B cell (primary cell): ENCODE measurements around the gene CRB1. TPM values are rescaled to one million over a fixed set of nuclear protein-coding genes. Genes with fewer than 3 reads are reported as not detected.

Source experiments
- ATAC-seq: fragments of 200-7000 bp; cut with Tn5 transposase; one replicate; pipeline ENCODE4 v1.10.0; 2021; ENCODE audit warnings: low read depth, mild to moderate bottlenecking, moderate number of reproducible peaks, moderate library complexity
- CTCF ChIA-PET: fragments of 350-600 bp; sonication (Branson Sonifier 250); formaldehyde crosslinking; loops from one replicate; lab custom pipeline; 2021; ENCODE audit warnings: antibody characterized with exemption, inconsistent platforms; lab: Charles Lee
- POLR2A ChIA-PET: fragments of 350-600 bp; sonication (Branson Sonifier 250); formaldehyde crosslinking; loops from one replicate; lab custom pipeline; 2021; ENCODE audit warnings: antibody characterized with exemption; lab: Charles Lee
- DNase-seq: peaks from one replicate; pipeline ENCODE4 v3.0.0; 2013
- H2AFZ ChIP-seq: 2 replicates; pipeline ENCODE4 v1.6.1; 2012; ENCODE audit warnings: mild to moderate bottlenecking, low read depth, low read length; ENCODE audit not compliant: insufficient read depth, poor library complexity, severe bottlenecking
- H3K27ac ChIP-seq, 2 donors: 1 replicate in 1 of 2; 2 replicates in 1 of 2; pipeline ENCODE4 v1.5.1; 2012 to 2013; ENCODE audit warnings: low read length in 2 of 2, mild to moderate bottlenecking in 2 of 2, moderate library complexity in 1 of 2
- H3K27me3 ChIP-seq, 4 experiments: fragments of 200-600 bp in 1 of 4; sonication (generic) in 1 of 4; replicated peaks in 1 of 4; 1 replicate in 2 of 4; 2 replicates in 2 of 4; pipeline versions ENCODE4 v1.6.1 to v1.7.0; 2013 to 2016; ENCODE audit warnings: low read length in 3 of 4, mild to moderate bottlenecking in 2 of 4, mixed read lengths in 1 of 4, moderate library complexity in 1 of 4; ENCODE audit not compliant: insufficient read depth in 4 of 4, control insufficient read depth in 3 of 4; ENCODE audit errors: control extremely low read depth in 1 of 4
- H3K36me3 ChIP-seq, 2 experiments: replicated peaks in 1 of 2; 1 replicate in 1 of 2; 2 replicates in 1 of 2; pipeline versions ENCODE4 v1.6.1 to v1.7.1; 2013; ENCODE audit warnings: low read length in 1 of 2; ENCODE audit not compliant: insufficient read depth in 2 of 2, control insufficient read depth in 1 of 2; ENCODE audit errors: control extremely low read depth in 1 of 2, extremely low read depth in 1 of 2
- H3K4me1 ChIP-seq, 2 donors: fragments of 200-600 bp in 1 of 2; sonication (generic) in 1 of 2; 1 replicate in 1 of 2; 2 replicates in 1 of 2; pipeline versions ENCODE4 v1.5.1 to v1.6.1; 2013 to 2017; ENCODE audit warnings: low read length in 2 of 2; ENCODE audit not compliant: control insufficient read depth in 2 of 2, insufficient read depth in 2 of 2
- H3K4me2 ChIP-seq: replicated peaks from 2 replicates; pipeline ENCODE3; 2012; ENCODE audit warnings: mild to moderate bottlenecking, low read depth, low read length; ENCODE audit not compliant: poor library complexity, severe bottlenecking
- H3K4me3 ChIP-seq, 5 experiments: fragments of 200-600 bp in 1 of 5; sonication (generic) in 1 of 5; 1 replicate in 3 of 5; 2 replicates in 2 of 5; pipeline versions ENCODE4 v1.5.1 to v1.7.0; 2011 to 2016; ENCODE audit warnings: low read length in 4 of 5, mild to moderate bottlenecking in 4 of 5, low read depth in 2 of 5, control low read depth in 1 of 5, moderate library complexity in 1 of 5; ENCODE audit not compliant: insufficient read depth in 1 of 5; ENCODE audit errors: control extremely low read depth in 1 of 5, extremely low read depth in 1 of 5
- H3K79me2 ChIP-seq: fragments of 200-600 bp; sonication (generic); one replicate; pipeline ENCODE4 v1.6.0; 2016; ENCODE audit warnings: low read length; ENCODE audit not compliant: control insufficient read depth, insufficient read depth
- H3K9ac ChIP-seq: fragments of 200-600 bp; sonication (generic); 2 replicates; pipeline ENCODE4 v1.6.1; 2017; ENCODE audit warnings: mild to moderate bottlenecking, low read length, moderate library complexity
- H3K9me3 ChIP-seq, 3 donors: one replicate each; pipeline versions ENCODE4 v1.6.1 to v1.7.1; 2013; ENCODE audit warnings: low read length in 2 of 3; ENCODE audit not compliant: control insufficient read depth in 2 of 3, insufficient read depth in 1 of 3; ENCODE audit errors: control extremely low read depth in 1 of 3
- H4K20me1 ChIP-seq: 2 replicates; pipeline ENCODE4 v1.6.0; 2012; ENCODE audit warnings: mild to moderate bottlenecking, low read length; ENCODE audit not compliant: insufficient read depth, control insufficient read depth, poor library complexity, severe bottlenecking
- H3K27ac Mint-ChIP-seq: one replicate; pipeline ENCODE4 v1.8.0; 2021; ENCODE audit warnings: mixed read lengths
- H3K27me3 Mint-ChIP-seq: one replicate; pipeline ENCODE4 v1.8.0; 2021; ENCODE audit warnings: mixed read lengths
- H3K4me1 Mint-ChIP-seq: one replicate; pipeline ENCODE4 v1.8.0; 2021; ENCODE audit warnings: mixed read lengths
- H3K4me3 Mint-ChIP-seq: one replicate; pipeline ENCODE4 v1.8.0; 2021; ENCODE audit warnings: mixed read lengths
- H3K9me3 Mint-ChIP-seq: one replicate; pipeline ENCODE4 v1.8.0; 2022; ENCODE audit warnings: mixed read lengths; ENCODE audit not compliant: insufficient read depth
- EZH2 ChIP-seq: IDR thresholded peaks from 2 replicates; pipeline ENCODE4 v1.6.1; 2012; ENCODE audit warnings: borderline replicate concordance, low read depth, mild to moderate bottlenecking, moderate library complexity, low read length; ENCODE audit not compliant: insufficient read depth, poor library complexity, severe bottlenecking
- WGBS: methylation state at CpG from one replicate; pipeline ENCODE4 v1.1.5; 2013; ENCODE audit warnings: missing lambda C conversion rate; ENCODE audit not compliant: insufficient coverage; 5-methylcytosine and 5-hydroxymethylcytosine counted together
- intact Hi-C: fragments of 100-400 bp; cut with micrococcal nuclease; formaldehyde crosslinking; loops from one replicate; pipeline ENCODE4 v1.10.0; 2022
- polyA plus RNA-seq: library from polyadenylated mRNA; depleted of rRNA; stranded (reverse); fragments of >200 nt; gene quantifications from 2 replicates; pipeline ENCODE4 v1.2.3, GENCODE V29; 2012
- total RNA-seq, 2 donors: library from RNA; stranded (reverse); fragments of 120-200 nt in 1 of 2; gene quantifications; 1 replicate in 1 of 2; 2 replicates in 1 of 2; pipeline versions ENCODE4 v1.2.3 to v1.2.4, GENCODE V29; 2013 to 2022
- TF ChIP-seq, protein P1 (sequence below): fragments of 200-600 bp; IDR thresholded peaks from one replicate; pipeline ENCODE4 v1.8.0; 2022; ENCODE audit warnings: antibody characterized with exemption, mild to moderate bottlenecking

Gene CRB1
- total and polyA plus RNA-seq, 2 donors (not counting 1 experiment from before 2014, with no cell fraction given): 0.15 TPM; not detected in 1

DNA sequence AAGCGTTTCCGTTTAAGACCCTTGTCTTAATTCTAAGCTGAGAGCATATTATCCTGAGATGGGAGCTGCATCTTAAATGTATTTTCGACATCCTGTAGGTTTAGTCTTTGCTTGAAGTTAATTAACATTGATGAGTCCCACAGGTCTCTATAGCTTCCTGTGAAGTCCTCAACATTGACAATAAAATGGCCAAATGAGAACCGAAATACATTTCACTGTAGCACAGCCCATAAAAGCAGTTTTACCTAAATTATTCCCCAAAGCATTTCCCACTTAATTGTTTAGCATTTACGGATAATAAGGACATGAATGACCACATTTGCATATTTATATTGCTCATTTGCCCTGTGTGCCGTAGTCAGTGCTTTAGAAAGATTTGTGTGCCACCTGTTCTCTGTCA, 116.4 kb downstream of the CRB1 start:
- no peak for ATAC-seq
- Histone ChIP-seq H2AFZ (no peak overlapping the region), H3K9ac (no peak overlapping the region), H3K4me1 (no peaks in the 10 kb centered on the region), H3K4me2 (no peak overlapping the region), H3K36me3 (no peaks in the 10 kb centered on the region), H3K79me2 (no peaks in the 10 kb centered on the region), H3K27ac (no peak overlapping the region), H3K9me3 (no peaks in the 10 kb centered on the region), H3K4me3 (no peak overlapping the region), H4K20me1 (no peaks in the 10 kb centered on the region), H3K27me3 (no peaks in the 10 kb centered on the region)
- Mint-ChIP-seq H3K4me1 (no peaks in the 10 kb centered on the region), H3K4me3 (no peak overlapping the region), H3K9me3 (no peaks in the 10 kb centered on the region), H3K27ac (no peak overlapping the region), H3K27me3 (peaks cover 10% of the 10 kb centered on the region)
- CTCF ChIA-PET: no interaction called here
- DNase-seq: no peak
- POLR2A ChIA-PET: no interaction called here
- WGBS: no CpG with 5 or more reads among the region's 6 CpGs
- intact Hi-C loops: no loop called here
- no peak for TF ChIP-seq EZH2
- TF ChIP-seq, protein P1, sequence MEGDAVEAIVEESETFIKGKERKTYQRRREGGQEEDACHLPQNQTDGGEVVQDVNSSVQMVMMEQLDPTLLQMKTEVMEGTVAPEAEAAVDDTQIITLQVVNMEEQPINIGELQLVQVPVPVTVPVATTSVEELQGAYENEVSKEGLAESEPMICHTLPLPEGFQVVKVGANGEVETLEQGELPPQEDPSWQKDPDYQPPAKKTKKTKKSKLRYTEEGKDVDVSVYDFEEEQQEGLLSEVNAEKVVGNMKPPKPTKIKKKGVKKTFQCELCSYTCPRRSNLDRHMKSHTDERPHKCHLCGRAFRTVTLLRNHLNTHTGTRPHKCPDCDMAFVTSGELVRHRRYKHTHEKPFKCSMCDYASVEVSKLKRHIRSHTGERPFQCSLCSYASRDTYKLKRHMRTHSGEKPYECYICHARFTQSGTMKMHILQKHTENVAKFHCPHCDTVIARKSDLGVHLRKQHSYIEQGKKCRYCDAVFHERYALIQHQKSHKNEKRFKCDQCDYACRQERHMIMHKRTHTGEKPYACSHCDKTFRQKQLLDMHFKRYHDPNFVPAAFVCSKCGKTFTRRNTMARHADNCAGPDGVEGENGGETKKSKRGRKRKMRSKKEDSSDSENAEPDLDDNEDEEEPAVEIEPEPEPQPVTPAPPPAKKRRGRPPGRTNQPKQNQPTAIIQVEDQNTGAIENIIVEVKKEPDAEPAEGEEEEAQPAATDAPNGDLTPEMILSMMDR: no peak

DNA sequence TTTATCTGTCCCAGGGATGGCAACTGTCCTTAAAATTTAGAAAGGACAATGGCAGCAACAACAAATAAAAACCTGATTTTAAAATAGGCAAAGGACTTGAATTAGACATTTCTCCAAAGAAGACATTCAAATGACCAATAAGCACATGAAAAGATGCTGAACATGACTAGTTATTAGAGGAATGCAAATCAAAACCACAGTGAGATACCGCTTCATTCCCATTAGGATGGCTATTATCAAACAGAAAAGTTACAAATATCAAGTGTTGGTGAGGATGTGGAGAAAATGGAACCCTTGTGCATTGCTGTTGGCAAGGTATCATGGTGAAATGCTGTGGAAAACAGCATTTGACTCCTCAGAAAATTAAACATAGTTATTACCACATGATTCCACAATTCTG, 120.7 kb downstream of the CRB1 start:
- intact Hi-C loops: no loop called here

More for the DNA sequence above, 120.7 kb downstream of the CRB1 start:
- Histone ChIP-seq H3K27me3 (no peaks in the 10 kb centered on the region), H3K27ac (no peak overlapping the region), H4K20me1 (no peaks in the 10 kb centered on the region), H3K9me3 (no peaks in the 10 kb centered on the region), H3K4me1 (no peaks in the 10 kb centered on the region), H3K79me2 (no peaks in the 10 kb centered on the region), H3K4me2 (no peak overlapping the region), H3K9ac (no peak overlapping the region), H2AFZ (no peak overlapping the region), H3K36me3 (no peaks in the 10 kb centered on the region), H3K4me3 (no peak overlapping the region)
- peaks cover 7% of the 10 kb centered on the region for H3K27me3 Mint-ChIP-seq
- no peak overlapping the region for H3K27ac Mint-ChIP-seq
- H3K4me3 Mint-ChIP-seq: no peak overlapping the region
- ChIA-PET POLR2A (no interaction called here), CTCF (no interaction called here)
- ATAC-seq (no peak), DNase-seq (no peak)
- TF ChIP-seq EZH2: no peak
- TF ChIP-seq, protein P1: no peak
- no peaks in the 10 kb centered on the region for H3K4me1 Mint-ChIP-seq
- WGBS: no CpG with 5 or more reads among the region's 1 CpG
- no peaks in the 10 kb centered on the region for H3K9me3 Mint-ChIP-seq
